Panc1 (cell line): ENCODE measurements around the gene PDGFA. TPM values are rescaled to one million over a fixed set of nuclear protein-coding genes. Genes with fewer than 3 reads are reported as not detected.

Experiments used
- ATAC-seq: fragments of 200-7000 bp; cut with Tn5 transposase; 2 replicates; pipeline ENCODE4 v1.9.1; 2020; ENCODE audit warnings: mild to moderate bottlenecking, moderate library complexity
- BruUV-seq: library from RNA; stranded (reverse); fragments of 400-500 nt; replicated peaks from 2 replicates; lab custom pipeline; 2021; lab: Mats Ljungman, UMichigan
- CTCF ChIA-PET: fragments of 300-600 bp; sonication (Branson Sonifier 250); formaldehyde crosslinking; loops from one replicate; lab custom pipeline; 2022; ENCODE audit warnings: antibody characterized with exemption; lab: Charles Lee
- POLR2A ChIA-PET: fragments of 300-600 bp; sonication (Branson Sonifier 250); formaldehyde crosslinking; loops from one replicate; lab custom pipeline; 2022; ENCODE audit warnings: antibody characterized with exemption; lab: Charles Lee
- DNase-seq: peaks from one replicate; pipeline ENCODE4 v3.0.0-alpha.2; 2010; ENCODE audit warnings: low read depth, low spot score
- H3K27ac ChIP-seq: 2 replicates; pipeline ENCODE4 v1.5.1; 2011; ENCODE audit warnings: mild to moderate bottlenecking, low read length, inconsistent platforms
- H3K27me3 ChIP-seq: fragments of 200-500 bp; sonication (Bioruptor generic); 2 replicates; pipeline ENCODE4 v1.6.0; 2014; ENCODE audit warnings: low read length, inconsistent platforms; ENCODE audit not compliant: control insufficient read depth, insufficient read depth
- H3K36me3 ChIP-seq: fragments of 200-500 bp; sonication (Bioruptor generic); 2 replicates; pipeline ENCODE4 v1.5.1; 2014; ENCODE audit warnings: inconsistent platforms, mild to moderate bottlenecking, low read length, moderate library complexity; ENCODE audit not compliant: control insufficient read depth, insufficient read depth
- H3K4me1 ChIP-seq: 2 replicates; pipeline ENCODE4 v1.5.1; 2011; ENCODE audit warnings: inconsistent platforms, mild to moderate bottlenecking, low read length, moderate library complexity; ENCODE audit not compliant: control insufficient read depth, insufficient read depth
- H3K4me3 ChIP-seq, 2 experiments: 2 replicates each; pipeline ENCODE4 v1.5.1; 2011 to 2012; ENCODE audit warnings: low read depth in 2 of 2, low read length in 2 of 2, mild to moderate bottlenecking in 2 of 2, inconsistent platforms in 1 of 2, moderate library complexity in 1 of 2
- H3K9me3 ChIP-seq: fragments of 200-500 bp; sonication (Bioruptor generic); 2 replicates; pipeline ENCODE4 v1.5.1; 2014; ENCODE audit warnings: low read depth, mild to moderate bottlenecking, inconsistent platforms, low read length, moderate library complexity; ENCODE audit not compliant: control insufficient read depth, insufficient read depth
- POLR2AphosphoS5 ChIP-seq: IDR thresholded peaks from 2 replicates; pipeline ENCODE4 v1.6.1; 2012; ENCODE audit warnings: mild to moderate bottlenecking, low read depth, low read length, moderate library complexity
- SIN3A ChIP-seq: IDR thresholded peaks from 2 replicates; pipeline ENCODE4 v1.6.1; 2012; ENCODE audit warnings: low read depth, mild to moderate bottlenecking, low read length, moderate library complexity, borderline replicate concordance; ENCODE audit not compliant: insufficient read depth
- TCF7L2 ChIP-seq: IDR thresholded peaks from 2 replicates; pipeline ENCODE4 v1.6.1; 2011; ENCODE audit warnings: mild to moderate bottlenecking, low read depth, low read length, inconsistent platforms
- in situ Hi-C: cut with HindIII; loops from 2 replicates; pipeline ENCODE4 v1.10.0; 2016; ENCODE audit warnings: low sequenced_read_pairs, low pct_unique_long_range_greater_than_20kb
- intact Hi-C: fragments of 100-400 bp; cut with micrococcal nuclease; formaldehyde crosslinking; loops from one replicate; pipeline ENCODE4 v1.10.0; 2022; ENCODE audit not compliant: unreplicated experiment
- total RNA-seq: library from RNA; stranded (reverse); gene quantifications from one replicate; pipeline ENCODE4 v1.2.1, GENCODE V29; 2021; ENCODE audit not compliant: unreplicated experiment
- TF ChIP-seq, protein P1 (sequence below): fragments of 450-650 bp; IDR thresholded peaks from 2 replicates; pipeline ENCODE4 v1.5.1; 2017; ENCODE audit warnings: mild to moderate bottlenecking
- TF ChIP-seq, protein P2 (sequence below), 2 experiments: IDR thresholded peaks; 2 replicates each; pipeline ENCODE4 v1.6.1; 2011 to 2012; ENCODE audit warnings: low read depth in 2 of 2, control low read depth in 1 of 2, low read length in 1 of 2, mild to moderate bottlenecking in 1 of 2, moderate library complexity in 1 of 2; ENCODE audit not compliant: insufficient read depth in 1 of 2

PDGFA gene
- total RNA-seq, 1 experiment from 2014 or later = 18.5 TPM

DNA sequence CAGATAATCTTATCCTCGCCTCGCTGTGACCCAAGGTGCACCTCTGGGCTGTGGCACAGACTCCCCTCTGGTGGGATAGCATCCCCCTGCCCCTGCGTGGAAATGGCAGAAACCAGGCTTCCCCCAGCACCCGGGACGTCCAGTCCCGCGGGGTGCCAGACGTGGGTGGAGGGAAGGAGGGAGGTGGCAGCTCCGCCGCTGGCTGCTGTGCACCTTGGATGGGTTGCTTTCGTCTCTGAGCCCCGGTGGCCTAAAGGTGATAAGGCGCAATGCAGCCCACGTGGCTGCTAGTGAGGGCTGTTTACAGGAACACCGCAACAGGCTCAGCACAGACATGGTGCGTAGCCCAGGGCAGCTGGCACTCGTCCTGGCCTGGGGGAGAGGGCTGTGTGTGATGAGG, 13.6 kb upstream of the PDGFA start:
- intact Hi-C loops (no loop called here), in situ Hi-C loops (no loop called here)
- Histone ChIP-seq H3K9me3 (no peaks in the 10 kb centered on the region), H3K36me3 (no peaks in the 10 kb centered on the region), H3K4me3 (no peak overlapping the region), H3K27ac (no peak overlapping the region), H3K4me1 (peaks cover 14% of the 10 kb centered on the region), H3K27me3 (no peaks in the 10 kb centered on the region)
- ChIA-PET CTCF (no interaction called here), POLR2A (no interaction called here)
- TF ChIP-seq, protein P1, sequence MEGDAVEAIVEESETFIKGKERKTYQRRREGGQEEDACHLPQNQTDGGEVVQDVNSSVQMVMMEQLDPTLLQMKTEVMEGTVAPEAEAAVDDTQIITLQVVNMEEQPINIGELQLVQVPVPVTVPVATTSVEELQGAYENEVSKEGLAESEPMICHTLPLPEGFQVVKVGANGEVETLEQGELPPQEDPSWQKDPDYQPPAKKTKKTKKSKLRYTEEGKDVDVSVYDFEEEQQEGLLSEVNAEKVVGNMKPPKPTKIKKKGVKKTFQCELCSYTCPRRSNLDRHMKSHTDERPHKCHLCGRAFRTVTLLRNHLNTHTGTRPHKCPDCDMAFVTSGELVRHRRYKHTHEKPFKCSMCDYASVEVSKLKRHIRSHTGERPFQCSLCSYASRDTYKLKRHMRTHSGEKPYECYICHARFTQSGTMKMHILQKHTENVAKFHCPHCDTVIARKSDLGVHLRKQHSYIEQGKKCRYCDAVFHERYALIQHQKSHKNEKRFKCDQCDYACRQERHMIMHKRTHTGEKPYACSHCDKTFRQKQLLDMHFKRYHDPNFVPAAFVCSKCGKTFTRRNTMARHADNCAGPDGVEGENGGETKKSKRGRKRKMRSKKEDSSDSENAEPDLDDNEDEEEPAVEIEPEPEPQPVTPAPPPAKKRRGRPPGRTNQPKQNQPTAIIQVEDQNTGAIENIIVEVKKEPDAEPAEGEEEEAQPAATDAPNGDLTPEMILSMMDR = no peak
- TF ChIP-seq, protein P2, sequence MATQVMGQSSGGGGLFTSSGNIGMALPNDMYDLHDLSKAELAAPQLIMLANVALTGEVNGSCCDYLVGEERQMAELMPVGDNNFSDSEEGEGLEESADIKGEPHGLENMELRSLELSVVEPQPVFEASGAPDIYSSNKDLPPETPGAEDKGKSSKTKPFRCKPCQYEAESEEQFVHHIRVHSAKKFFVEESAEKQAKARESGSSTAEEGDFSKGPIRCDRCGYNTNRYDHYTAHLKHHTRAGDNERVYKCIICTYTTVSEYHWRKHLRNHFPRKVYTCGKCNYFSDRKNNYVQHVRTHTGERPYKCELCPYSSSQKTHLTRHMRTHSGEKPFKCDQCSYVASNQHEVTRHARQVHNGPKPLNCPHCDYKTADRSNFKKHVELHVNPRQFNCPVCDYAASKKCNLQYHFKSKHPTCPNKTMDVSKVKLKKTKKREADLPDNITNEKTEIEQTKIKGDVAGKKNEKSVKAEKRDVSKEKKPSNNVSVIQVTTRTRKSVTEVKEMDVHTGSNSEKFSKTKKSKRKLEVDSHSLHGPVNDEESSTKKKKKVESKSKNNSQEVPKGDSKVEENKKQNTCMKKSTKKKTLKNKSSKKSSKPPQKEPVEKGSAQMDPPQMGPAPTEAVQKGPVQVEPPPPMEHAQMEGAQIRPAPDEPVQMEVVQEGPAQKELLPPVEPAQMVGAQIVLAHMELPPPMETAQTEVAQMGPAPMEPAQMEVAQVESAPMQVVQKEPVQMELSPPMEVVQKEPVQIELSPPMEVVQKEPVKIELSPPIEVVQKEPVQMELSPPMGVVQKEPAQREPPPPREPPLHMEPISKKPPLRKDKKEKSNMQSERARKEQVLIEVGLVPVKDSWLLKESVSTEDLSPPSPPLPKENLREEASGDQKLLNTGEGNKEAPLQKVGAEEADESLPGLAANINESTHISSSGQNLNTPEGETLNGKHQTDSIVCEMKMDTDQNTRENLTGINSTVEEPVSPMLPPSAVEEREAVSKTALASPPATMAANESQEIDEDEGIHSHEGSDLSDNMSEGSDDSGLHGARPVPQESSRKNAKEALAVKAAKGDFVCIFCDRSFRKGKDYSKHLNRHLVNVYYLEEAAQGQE (IDR thresholded peaks at IDR 0.05; ENCODE audit: insufficient read depth in 1 of 2, low read depth in 2 of 2, low read length in 1 of 2) = no peak
- TF ChIP-seq TCF7L2 (no peak), POLR2AphosphoS5 (no peak), SIN3A (no peak)
- ATAC-seq (no peak), DNase-seq (no peak)
- no TSS peak for BruUV-seq

DNA sequence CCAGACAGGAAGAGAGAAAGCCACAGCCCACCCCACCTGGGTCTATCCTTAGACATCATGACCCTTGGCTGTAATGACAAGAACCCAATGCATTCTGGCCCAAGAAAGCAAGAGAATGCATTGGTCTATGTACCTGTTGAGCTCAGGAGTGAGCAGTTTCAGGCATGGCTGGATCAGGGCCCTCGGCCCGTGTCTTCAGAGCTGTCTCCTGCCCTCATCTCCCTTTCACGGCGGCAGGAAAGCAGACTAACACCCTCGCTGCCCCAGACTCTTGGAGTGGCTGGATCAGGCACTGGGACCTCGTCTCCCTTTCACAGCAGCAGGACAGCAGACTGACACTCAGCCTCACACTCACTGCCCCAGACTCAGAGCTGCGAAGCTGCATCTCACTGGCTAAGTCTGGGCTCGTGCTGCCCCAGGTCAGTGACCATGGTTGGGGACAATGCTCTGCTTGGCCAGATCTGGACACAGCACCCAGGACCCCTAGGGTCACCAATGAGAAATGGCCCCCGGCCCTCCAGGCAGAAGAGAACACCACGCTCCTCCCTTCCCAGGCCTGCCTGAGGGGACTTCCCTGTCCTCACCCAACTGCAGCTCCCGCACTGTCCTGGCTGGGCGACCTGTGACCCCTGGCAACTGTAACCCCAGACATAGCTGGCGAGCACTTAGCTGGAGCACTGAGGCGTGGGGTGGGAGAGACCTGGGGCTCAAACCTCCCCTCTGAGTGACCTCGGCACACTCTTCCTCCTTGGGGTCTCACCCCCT, 12.9 kb upstream of the PDGFA start:
- ChIA-PET CTCF (no interaction called here), POLR2A (no interaction called here)
- Histone ChIP-seq H3K27me3 (no peaks in the 10 kb centered on the region), H3K27ac (no peak overlapping the region), H3K4me3 (no peak overlapping the region), H3K36me3 (no peaks in the 10 kb centered on the region), H3K4me1 (peaks cover 7% of the 10 kb centered on the region), H3K9me3 (no peaks in the 10 kb centered on the region)
- ATAC-seq (peak; percentile 61), DNase-seq (no peak)
- intact Hi-C loops = no loop called here
- TF ChIP-seq, protein P1 = no peak
- no peak for TF ChIP-seq TCF7L2
- TF ChIP-seq SIN3A = no peak
- TF ChIP-seq, protein P2 (IDR thresholded peaks at IDR 0.05; ENCODE audit: insufficient read depth in 1 of 2, low read depth in 2 of 2, low read length in 1 of 2) = no peak
- TF ChIP-seq POLR2AphosphoS5 = no peak
- no TSS peak for BruUV-seq
- in situ Hi-C loops = no loop called here
